H1 (cell line): ENCODE results near the gene C9. TPM values are rescaled to one million over a fixed set of nuclear protein-coding genes. Genes with fewer than 3 reads are reported as not detected.

Experiments
- KDM5A ChIP-seq: fragments of 200-600 bp; IDR thresholded peaks from 2 replicates; pipeline ENCODE4 v1.7.1; 2012; ENCODE audit warnings: mild to moderate bottlenecking, low read length, inconsistent platforms, mixed read lengths
- PHF8 ChIP-seq: fragments of 200-600 bp; sonication (generic); conservative IDR thresholded peaks from 2 replicates; pipeline ENCODE4 v1.7.1; 2012; ENCODE audit warnings: low read depth, mild to moderate bottlenecking, inconsistent platforms, low read length, moderate library complexity
- RAD21 ChIP-seq, 2 experiments: IDR thresholded peaks in 1 of 2; conservative IDR thresholded peaks in 1 of 2; 2 replicates each; pipeline ENCODE4 v1.6.1; 2011; ENCODE audit warnings: low read depth in 2 of 2, low read length in 2 of 2, improper control_type of control experiment in 1 of 2, inconsistent platforms in 1 of 2, mild to moderate bottlenecking in 1 of 2, moderate library complexity in 1 of 2
- SIN3A ChIP-seq, 2 experiments: IDR thresholded peaks in 1 of 2; conservative IDR thresholded peaks in 1 of 2; 2 replicates each; pipeline ENCODE4 v1.6.1; 2011 to 2012; ENCODE audit warnings: low read length in 2 of 2, improper control_type of control experiment in 1 of 2, low read depth in 1 of 2, mild to moderate bottlenecking in 1 of 2
- SRF ChIP-seq: IDR thresholded peaks from 2 replicates; pipeline ENCODE4 v1.6.1; 2011; ENCODE audit warnings: mild to moderate bottlenecking, low read depth, low read length, moderate library complexity
- polyA plus RNA-seq, 7 experiments: library from polyadenylated mRNA; depleted of rRNA in 3 of 7; stranded (reverse) in 5 of 7; unstranded in 2 of 7; fragments of >200 nt in 5 of 7; fragments of 200-250 nt in 2 of 7; gene quantifications; 1 replicate in 5 of 7; 2 replicates in 1 of 7; 4 replicates in 1 of 7; pipeline versions ENCODE4 v1.2.1 to v1.2.3, GENCODE V29; 2011 to 2013; ENCODE audit warnings: missing spikeins in 2 of 7, mixed read lengths in 2 of 7
- total RNA-seq: library from RNA; stranded (reverse); fragmentation: NEBNext Ultra II Directional; extraction: Animal tissue kit (Norgen Biotek cat#: 25700); gene quantifications from 2 replicates; pipeline ENCODE4 v1.2.1, GENCODE V29; 2021
- TF ChIP-seq, protein P1 (sequence below): fragments of 300-600 bp; sonication (generic); IDR thresholded peaks from 2 replicates; pipeline ENCODE4 v1.7.1; 2012; ENCODE audit warnings: low read length, moderate library complexity, mild to moderate bottlenecking, inconsistent platforms; ENCODE audit not compliant: insufficient replicate concordance

Gene C9
- total and polyA plus RNA-seq, 2 of the 8 experiments (the other 6 are each of a cell fraction or from before 2014, with no cell fraction given) = not detected

DNA sequence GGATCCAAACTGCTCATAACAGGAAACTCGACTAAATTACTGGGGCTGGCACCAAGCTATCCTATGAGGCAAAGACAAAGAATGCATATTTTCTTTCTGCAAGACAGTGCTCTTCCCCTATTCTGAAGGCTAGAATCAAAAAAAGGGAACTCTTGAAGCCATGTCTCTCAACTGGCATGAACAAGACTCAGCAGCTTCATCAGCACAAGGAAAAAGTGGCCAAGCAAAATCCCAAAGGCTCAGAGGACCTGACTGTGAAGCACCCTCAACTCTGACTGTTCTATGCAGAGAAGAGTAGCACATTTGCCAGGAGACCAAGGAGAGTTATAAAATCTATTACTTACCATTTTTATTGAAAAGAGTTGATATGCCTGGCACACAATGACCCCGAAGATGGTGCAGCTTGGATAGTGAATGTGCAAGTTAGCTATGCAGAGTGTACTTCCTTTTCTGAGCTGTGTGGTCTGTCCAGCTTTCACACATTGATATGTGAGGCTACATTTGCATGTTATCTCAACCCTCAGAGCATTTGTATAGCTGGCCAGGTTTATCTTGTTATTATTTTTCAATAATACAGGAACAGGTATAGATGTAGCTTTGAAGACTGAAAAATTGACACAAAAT is 94.0 kb downstream of the C9 start (continued):
- TF ChIP-seq, protein P1, sequence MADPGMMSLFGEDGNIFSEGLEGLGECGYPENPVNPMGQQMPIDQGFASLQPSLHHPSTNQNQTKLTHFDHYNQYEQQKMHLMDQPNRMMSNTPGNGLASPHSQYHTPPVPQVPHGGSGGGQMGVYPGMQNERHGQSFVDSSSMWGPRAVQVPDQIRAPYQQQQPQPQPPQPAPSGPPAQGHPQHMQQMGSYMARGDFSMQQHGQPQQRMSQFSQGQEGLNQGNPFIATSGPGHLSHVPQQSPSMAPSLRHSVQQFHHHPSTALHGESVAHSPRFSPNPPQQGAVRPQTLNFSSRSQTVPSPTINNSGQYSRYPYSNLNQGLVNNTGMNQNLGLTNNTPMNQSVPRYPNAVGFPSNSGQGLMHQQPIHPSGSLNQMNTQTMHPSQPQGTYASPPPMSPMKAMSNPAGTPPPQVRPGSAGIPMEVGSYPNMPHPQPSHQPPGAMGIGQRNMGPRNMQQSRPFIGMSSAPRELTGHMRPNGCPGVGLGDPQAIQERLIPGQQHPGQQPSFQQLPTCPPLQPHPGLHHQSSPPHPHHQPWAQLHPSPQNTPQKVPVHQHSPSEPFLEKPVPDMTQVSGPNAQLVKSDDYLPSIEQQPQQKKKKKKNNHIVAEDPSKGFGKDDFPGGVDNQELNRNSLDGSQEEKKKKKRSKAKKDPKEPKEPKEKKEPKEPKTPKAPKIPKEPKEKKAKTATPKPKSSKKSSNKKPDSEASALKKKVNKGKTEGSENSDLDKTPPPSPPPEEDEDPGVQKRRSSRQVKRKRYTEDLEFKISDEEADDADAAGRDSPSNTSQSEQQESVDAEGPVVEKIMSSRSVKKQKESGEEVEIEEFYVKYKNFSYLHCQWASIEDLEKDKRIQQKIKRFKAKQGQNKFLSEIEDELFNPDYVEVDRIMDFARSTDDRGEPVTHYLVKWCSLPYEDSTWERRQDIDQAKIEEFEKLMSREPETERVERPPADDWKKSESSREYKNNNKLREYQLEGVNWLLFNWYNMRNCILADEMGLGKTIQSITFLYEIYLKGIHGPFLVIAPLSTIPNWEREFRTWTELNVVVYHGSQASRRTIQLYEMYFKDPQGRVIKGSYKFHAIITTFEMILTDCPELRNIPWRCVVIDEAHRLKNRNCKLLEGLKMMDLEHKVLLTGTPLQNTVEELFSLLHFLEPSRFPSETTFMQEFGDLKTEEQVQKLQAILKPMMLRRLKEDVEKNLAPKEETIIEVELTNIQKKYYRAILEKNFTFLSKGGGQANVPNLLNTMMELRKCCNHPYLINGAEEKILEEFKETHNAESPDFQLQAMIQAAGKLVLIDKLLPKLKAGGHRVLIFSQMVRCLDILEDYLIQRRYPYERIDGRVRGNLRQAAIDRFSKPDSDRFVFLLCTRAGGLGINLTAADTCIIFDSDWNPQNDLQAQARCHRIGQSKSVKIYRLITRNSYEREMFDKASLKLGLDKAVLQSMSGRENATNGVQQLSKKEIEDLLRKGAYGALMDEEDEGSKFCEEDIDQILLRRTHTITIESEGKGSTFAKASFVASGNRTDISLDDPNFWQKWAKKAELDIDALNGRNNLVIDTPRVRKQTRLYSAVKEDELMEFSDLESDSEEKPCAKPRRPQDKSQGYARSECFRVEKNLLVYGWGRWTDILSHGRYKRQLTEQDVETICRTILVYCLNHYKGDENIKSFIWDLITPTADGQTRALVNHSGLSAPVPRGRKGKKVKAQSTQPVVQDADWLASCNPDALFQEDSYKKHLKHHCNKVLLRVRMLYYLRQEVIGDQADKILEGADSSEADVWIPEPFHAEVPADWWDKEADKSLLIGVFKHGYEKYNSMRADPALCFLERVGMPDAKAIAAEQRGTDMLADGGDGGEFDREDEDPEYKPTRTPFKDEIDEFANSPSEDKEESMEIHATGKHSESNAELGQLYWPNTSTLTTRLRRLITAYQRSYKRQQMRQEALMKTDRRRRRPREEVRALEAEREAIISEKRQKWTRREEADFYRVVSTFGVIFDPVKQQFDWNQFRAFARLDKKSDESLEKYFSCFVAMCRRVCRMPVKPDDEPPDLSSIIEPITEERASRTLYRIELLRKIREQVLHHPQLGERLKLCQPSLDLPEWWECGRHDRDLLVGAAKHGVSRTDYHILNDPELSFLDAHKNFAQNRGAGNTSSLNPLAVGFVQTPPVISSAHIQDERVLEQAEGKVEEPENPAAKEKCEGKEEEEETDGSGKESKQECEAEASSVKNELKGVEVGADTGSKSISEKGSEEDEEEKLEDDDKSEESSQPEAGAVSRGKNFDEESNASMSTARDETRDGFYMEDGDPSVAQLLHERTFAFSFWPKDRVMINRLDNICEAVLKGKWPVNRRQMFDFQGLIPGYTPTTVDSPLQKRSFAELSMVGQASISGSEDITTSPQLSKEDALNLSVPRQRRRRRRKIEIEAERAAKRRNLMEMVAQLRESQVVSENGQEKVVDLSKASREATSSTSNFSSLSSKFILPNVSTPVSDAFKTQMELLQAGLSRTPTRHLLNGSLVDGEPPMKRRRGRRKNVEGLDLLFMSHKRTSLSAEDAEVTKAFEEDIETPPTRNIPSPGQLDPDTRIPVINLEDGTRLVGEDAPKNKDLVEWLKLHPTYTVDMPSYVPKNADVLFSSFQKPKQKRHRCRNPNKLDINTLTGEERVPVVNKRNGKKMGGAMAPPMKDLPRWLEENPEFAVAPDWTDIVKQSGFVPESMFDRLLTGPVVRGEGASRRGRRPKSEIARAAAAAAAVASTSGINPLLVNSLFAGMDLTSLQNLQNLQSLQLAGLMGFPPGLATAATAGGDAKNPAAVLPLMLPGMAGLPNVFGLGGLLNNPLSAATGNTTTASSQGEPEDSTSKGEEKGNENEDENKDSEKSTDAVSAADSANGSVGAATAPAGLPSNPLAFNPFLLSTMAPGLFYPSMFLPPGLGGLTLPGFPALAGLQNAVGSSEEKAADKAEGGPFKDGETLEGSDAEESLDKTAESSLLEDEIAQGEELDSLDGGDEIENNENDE = no peak
- TF ChIP-seq KDM5A = no peak
- no peak for TF ChIP-seq SIN3A (conservative IDR thresholded peaks at IDR 0.05 in 1 of 2, IDR thresholded peaks at IDR 0.05 in 1 of 2; ENCODE audit: low read depth in 1 of 2, low read length in 2 of 2)
- TF ChIP-seq RAD21 (IDR thresholded peaks at IDR 0.05 in 1 of 2, conservative IDR thresholded peaks at IDR 0.05 in 1 of 2; ENCODE audit: low read depth in 2 of 2, low read length in 2 of 2) = no peak
- no peak for TF ChIP-seq SRF
- TF ChIP-seq PHF8 = no peak
